ENCODE measurements around the gene TPPP.

Gene TPPP

DNA sequence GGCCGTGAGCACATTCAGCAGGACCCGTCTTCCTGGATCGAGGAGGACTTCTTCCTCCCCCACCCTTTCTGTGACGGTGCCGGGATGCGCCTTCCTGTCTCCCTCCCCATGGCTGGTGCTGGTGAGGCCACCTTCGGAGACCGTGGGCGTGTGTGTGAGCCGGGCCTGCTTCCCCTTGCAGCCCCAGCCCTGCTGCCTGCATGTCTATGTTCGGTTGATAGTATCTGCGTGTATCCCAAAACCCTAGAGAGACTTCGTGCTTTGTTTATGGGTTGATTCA is 68.3 kb downstream of the TPPP start:
- no peak for DNase-seq (ENCODE audit: low read depth)

DNA sequence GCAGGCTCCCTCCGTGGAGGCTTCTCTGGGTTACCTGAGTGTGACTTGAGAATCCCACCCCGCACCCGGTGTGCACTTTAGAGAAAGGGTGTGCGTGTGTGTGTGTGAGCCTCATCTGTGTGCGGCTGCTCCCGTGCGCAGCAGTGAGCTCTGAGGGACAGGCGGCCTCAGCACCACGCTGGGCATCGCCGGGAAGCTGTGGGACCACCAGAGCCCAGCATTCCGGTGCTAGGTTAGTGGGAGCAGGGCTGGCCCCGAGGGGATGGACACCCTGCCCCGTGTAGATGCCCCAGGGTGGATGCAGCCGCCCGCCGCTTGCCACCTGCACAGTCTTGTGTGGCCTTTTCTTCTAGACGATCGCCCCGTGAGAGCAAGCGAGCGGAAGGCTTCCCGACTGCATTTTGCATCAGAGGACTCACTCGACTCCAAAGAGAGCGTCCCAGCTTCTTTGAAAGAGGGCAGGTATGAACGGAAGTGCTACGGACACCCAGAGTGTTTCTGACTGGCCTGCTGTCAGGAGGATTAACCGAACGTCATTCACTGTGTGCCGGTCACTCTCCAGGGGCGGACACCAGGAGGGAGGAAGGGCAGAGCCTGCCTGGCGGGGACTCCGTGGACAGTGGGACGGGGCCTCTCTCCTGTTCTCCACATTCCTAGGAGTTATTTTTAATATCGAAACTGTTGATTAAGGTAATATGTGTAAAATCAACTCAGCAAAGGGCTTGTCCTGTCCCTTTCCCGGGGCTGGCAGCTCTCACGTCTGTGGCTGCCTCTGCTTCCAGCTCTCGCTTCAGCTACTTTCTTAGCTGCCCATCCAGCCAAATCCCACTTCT is 68.8 kb downstream of the TPPP start:
- DNase-seq (ENCODE audit: low read depth) = no peak

DNA sequence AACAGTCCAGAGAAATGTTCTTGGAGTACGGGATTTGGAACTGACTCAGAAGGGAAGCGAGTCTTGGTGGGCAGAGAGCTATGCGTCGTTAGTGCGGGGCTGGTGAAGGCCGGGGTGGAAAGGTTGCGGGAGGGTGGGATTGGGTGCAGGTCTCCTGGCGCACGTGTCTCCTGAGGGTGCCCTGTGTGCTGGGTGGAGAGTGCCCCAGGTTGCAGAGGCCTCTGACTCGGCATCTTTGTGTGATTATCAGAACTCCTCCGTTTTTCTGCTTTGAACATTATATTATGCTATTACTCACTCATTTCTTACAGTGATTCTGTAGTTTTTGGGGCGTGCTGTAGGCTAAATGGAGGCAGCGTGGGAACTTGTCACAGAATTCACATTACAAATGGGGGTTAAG is 69.6 kb downstream of the TPPP start:
- no peak for DNase-seq (ENCODE audit: low read depth)

DNA sequence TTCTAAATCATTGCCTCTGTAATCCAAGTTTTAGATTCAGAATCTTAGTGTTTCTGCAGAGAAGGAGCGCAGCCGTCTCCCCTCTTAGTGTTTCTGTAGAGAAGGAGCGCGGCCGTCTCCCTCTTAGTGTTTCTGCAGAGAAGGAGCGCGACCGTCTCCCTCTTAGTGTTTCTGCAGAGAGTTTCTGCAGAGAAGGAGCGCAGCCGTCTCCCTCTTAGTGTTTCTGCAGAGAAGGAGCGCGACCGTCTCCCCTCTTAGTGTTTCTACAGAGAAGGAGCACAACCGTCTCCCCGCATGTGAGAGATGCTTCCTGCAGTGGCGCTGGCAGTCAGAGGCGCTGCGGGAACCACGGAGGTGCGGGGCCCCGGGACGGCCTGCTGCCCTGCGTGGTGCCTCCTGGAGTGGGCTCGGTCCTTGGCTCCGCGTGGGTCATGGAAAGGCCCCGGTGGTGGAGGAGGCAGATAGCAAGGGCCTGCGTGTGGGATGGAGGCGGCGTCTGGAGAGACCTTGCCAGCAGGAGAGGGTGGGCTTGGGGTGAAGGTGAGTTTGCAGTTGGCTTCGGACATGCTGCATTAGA is 70.1 kb downstream of the TPPP start:
- no peak for DNase-seq (ENCODE audit: low read depth)

DNA sequence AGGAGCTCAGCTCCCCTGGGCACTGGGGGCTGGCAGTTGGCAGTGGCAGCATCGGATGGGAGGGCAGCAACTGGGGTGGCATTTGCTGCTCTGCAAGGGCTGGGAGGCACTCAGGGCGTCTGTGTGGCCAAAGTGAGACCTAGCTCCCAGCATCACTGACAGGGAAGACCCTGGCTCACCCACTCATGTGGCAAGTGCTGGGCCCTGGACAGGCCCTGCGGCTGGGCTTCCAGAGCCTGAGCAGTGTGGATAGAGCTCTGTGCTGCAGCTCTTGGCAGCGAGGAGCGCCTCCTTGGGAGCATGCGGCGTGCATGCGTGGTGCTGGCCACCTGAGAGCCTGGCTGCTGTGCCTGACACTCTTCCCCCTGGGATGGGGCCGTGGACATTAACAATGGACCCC is 70.8 kb downstream of the TPPP start:
- DNase-seq (ENCODE audit: low read depth) = no peak

DNA sequence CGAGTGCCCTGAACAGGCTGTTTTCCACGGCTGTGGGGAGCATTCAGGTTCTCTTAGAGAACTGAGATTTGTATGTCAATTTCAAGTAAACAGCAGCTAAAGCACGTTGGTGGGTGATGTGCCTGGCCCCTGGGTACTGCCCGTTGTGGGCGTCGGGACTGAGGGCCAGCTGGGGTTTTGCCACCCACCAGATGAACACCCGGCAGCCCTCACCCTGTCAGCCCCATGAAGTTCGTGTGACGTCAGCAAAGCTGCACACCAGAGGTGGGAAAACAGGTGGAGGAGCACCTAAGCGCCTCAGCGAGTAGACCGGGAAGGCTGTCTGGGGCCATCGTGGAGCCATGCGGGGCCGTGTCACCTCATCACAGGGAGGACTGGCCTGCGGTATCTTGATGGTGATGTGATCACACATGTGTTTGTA is 71.8 kb downstream of the TPPP start:
- no peak for DNase-seq (ENCODE audit: low read depth)

DNA sequence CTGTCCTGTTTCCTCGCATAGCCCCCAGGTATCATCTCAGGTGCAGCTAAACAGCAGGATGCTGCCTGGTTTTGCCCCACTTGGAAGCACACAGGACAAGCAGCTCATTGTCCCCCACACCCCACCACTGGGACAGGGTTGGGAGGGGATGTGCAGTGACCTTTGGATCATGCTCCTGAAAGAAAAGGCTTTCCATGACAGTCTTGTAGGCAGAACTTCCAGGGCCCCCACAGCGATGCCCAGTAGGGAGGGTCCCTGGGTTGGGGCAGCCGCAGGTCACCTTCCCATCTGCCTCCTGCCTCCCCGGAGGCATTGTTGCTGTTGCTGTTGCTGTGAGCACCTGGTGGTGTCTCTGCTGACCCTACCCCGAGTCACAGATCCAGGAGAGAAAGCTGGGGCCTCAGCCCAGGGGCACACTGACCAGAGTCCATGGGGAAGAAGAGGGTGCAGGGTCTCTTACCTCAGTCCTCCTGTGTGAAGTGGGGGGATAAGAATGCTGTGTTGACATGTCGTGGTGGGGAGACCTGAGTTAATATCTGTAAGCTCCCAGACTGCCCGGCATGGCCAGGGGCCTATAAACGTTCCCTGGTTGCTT is 72.5 kb downstream of the TPPP start:
- no peak for DNase-seq (ENCODE audit: low read depth)

DNA sequence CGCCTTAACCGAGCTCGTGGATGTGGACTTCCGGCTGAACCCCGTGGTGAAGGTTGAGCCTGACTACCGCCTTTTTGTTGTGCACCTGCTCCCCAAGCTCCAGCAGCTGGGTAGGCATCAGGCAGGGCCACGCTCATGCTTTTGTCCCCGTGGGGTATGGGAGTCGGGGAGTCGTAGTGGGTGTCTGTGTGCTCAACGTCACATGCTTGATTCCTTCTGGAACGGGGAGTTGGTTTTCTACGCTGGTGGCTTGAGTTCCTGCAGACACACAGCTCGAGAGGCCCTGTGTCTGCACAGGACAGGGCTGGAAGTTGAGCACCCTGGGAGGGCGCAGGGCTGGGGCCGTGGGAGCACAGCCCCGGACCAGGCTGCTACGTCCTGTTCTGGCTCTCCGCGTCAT is 73.0 kb downstream of the TPPP start:
- no peak for DNase-seq (ENCODE audit: low read depth)

DNA sequence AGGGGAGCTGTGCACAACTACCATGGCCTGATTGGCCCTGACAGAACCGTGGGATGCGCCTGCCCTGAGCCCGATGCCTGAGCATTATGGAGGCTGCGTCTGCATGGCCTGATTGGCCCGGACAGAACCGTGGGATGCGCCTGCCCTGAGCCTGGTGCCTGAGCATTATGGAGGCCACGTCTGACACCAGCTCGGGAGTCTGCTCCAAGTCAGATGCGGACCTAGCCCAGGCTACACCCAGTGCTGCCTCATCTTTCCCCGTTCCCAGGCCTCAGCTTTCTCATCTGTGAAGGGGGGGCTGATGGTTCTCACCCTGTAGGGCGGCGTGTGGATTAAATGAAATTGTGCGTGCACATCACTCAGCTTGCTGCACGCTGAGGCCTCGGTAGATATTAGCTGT is 73.7 kb downstream of the TPPP start:
- no peak for DNase-seq (ENCODE audit: low read depth)

DNA sequence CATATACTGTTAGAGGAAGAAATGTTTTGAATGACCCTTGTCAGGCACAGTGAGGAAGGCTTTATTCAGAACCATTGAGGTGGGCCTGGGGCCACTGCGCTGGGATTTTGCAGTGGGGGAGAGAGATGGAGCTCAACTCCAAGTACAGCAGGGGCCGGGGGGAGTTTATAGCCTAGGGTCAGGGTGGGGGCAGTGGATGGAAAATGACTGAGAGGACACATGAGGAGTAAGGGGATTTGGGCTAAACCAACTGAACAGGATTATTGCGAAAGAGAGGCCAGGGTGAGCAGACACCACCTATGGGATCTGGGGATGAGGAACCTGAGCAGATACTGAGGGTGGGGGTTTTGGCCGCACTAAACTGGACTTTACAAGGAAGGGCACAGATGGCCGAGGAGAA is 74.7 kb downstream of the TPPP start:
- no peak for DNase-seq (ENCODE audit: low read depth)

DNA sequence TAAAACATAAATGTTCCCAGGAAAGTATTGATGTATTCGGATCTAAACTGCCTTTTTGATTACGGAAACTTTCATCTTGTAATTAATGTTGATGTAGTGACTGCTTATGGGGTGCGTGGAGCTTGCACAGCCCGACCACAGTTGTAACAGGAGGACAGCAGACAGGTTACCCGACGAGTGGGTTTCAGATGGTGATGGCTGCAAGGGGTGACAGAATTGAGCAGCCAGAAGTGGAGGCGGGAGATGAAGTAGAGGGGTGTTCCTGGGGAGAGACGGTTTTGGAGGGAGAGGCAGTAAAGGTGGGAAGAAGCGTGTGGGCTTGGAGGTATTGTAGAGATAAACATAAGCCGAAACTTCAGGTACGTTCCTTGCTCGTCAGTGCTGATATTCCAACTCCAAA is 75.3 kb downstream of the TPPP start:
- DNase-seq (ENCODE audit: low read depth) = no peak

DNA sequence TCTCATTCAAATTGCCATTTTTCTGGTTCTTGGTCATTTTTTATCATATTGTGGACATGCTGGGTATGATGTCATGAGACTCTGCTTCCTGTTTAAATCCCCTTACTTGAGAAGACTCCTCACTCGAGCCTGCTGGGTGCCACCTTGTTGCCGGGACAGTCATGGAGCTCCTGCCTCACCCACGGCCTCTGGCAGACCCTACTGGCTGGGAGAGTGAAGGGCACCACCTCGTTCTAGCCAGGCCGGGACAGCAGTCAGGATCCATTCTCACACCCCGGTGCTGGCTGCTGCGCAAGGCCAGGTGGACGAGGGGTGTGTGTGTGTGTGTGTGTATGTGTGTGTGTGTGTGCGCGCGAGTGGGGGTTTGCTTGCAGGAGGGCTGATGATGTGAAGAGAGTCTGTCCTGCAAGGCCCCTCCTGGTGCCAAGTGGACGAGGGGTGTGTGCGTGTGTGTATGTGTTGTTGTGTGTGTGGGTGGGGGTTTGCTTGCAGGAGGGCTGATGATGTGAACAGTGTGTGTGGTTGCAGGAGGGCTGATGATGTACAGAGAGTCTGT is 76.6 kb downstream of the TPPP start:
- DNase-seq (ENCODE audit: low read depth) = no peak

DNA sequence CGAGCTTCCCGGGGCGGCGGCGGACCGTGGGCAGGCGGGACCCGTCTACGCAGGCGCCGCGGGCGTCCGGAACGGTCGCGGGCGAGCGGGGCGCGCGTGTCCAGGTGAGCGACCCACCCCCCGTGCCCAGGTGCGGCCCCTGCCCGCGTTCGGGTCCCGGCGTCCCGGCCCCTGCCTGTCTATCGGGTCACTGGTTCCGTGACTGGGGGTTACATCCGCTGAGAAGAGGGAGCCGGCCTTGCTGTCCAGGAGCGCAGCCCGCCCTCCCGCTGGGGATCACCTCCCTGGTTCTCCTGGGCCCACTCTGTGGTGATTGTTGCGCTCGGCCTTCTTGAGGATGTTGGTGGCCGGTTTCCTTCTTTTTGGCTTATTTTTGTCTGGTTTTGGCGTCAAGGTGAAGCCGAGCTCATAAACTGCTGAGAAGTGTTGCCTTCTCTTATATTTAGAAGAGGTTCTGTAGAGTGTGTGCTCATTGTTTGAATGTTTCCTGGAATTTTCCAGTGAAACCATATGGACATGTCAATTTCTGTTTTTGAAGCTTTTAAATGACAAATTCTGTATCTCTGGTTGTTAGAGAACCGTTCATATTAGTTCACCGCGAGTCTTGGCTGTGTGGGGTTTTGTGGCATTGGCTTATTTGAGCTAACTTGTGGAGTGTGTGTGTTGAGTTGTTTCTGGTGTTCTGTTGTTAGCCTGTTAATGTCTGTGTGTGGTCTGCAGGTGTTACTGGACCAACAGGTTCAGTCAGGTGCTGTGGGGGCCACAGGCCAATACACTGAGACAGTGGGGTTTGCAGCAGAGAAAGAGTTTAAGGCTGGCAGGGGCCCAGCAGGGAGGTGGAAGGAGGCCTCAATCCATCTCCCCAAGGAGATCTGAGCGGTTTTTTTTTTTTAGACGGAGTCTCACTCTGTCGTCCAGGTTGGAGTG is 80.4 kb downstream of the TPPP start:
- no peak for DNase-seq (ENCODE audit: low read depth)

DNA sequence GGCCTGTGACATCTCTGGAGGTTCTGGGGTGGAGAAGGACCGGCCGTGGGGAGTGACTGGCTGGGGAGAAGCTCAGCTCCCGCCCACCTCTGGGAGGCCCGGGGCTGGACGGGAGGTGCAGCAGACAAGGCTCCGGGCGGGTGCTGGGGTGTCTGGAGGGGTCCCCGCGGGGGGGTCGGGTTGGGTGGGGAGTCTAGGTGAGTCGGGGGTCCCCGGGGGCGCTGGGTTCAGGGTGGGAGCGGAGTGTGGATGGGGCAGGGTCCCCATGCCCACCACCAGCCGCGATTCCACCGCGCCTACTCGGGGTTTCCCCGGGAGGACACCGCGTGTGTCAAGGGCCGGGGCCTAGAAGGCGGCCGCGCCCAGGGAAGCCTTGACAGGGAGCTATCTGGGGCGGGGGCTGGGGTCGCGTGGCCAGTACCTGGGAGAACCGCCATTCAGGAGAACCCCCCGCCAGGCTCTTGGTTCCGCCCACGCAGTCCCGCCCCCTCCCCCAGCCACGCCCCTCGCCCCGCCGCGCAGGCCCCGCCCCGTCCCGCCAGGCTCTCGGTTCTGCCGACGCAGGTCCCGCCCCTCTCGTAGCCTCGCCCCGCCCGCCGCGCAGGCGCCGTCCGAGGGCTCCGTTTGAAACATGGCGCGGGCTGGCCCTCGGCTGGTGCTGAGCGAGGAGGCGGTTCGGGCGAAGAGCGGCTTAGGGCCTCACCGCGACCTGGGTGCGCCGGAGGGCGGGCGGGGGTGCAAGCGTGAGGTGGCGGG is 81.2 kb downstream of the TPPP start, which contains the start of gene CEP72:
Gene CEP72 (plus strand): TSS at position 610 of the 756 bp plus-strand sequence. CDS start 22 bp downstream, at position 632.
- DNase-seq (ENCODE audit: low read depth) = peak; percentile 92

DNA sequence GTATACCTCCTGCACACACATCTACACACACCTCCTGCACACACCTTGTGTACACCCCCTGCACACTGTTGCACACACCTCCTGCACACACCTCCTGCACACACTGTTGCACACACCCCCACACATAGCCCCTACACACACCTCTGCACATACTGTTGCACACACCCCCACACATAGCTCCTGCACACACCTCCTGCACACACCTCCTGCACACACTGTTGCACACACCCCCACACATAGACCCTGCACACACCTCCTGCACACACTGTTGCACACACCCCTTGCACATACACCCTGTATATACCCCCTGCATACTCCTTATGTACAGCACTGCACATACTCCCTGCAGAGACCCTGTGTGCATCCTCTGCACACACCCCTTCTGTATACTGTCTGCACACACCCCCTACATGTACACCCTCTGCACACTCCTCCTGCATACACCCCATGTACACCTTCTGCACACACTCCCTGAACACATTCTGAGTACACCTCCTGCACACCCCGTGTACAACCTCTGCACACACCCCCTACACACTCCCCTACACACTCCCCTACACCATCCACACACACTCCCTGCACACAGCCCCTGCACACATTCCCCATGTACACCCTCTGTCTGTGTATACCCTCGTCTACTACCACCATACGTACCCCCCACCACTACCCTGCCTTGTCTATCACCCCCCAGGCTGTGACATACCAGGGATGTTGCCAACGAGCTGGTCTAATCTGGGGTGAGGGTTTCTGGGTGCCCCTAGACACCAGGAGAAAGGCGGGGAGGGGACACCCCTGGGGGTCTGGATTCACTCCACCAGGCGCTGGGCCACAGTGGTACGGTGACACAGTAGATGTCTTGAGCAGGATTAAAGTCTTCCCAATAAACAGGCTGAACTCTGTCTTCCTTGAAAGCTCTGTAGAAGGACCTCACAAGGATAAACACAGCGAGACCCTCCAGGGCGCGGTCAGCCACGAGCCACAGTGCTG is 82.1 kb downstream of the TPPP start:
- no peak for DNase-seq (ENCODE audit: low read depth)

DNA sequence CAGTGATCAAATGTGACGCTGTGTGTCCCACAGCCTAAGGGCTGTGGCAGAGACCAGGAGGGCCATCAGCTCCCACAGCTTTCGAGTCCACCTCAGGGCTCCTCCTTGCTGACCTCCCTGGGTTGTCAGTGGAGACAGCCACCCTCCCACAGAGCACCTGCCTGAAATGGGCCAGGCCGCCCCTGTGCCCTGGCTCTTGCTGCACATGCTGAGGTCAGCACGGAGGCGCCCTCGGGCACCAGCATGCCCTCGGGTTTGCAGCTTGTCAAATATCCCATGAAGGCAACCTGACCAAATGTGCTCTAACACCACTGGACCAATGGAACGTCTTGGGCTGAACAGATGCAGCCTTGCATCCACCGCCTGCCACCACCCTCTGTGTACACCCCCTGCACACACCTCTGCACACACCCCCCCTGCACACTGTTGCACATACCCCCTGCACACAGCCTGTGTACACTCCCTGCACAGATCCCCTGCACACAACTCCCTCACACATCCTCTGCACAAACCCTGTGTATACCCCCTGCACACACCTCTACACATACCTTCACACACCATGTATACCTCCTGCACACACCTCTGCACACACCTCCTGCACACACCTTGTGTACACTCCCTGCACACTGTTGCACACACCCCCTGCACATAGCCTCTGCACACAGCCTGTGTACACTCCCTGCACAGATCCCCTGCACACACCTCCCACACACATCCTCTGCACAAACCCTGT is 83.0 kb downstream of the TPPP start:
- DNase-seq (ENCODE audit: low read depth) = no peak
